Tibial nerve (tissue), 3 donors: ENCODE measurements around the gene ZSCAN2.

Experiments used
- POLR2A ChIP-seq, 2 donors: fragments of 450-650 bp; IDR thresholded peaks; one replicate each; pipeline ENCODE4 v1.6.1; 2017; ENCODE audit warnings: antibody characterized with exemption in 2 of 2, mild to moderate bottlenecking in 2 of 2, moderate library complexity in 2 of 2
- TF ChIP-seq, protein P1 (sequence below), 5 experiments: fragments of 200-600 bp in 3 of 5; fragments of 450-650 bp in 2 of 5; sonication (generic) in 3 of 5; IDR thresholded peaks; one replicate each; pipeline ENCODE4 v1.5.1; 2016 to 2019; ENCODE audit warnings: antibody characterized with exemption in 5 of 5, mild to moderate bottlenecking in 3 of 5, moderate library complexity in 2 of 5

DNA sequence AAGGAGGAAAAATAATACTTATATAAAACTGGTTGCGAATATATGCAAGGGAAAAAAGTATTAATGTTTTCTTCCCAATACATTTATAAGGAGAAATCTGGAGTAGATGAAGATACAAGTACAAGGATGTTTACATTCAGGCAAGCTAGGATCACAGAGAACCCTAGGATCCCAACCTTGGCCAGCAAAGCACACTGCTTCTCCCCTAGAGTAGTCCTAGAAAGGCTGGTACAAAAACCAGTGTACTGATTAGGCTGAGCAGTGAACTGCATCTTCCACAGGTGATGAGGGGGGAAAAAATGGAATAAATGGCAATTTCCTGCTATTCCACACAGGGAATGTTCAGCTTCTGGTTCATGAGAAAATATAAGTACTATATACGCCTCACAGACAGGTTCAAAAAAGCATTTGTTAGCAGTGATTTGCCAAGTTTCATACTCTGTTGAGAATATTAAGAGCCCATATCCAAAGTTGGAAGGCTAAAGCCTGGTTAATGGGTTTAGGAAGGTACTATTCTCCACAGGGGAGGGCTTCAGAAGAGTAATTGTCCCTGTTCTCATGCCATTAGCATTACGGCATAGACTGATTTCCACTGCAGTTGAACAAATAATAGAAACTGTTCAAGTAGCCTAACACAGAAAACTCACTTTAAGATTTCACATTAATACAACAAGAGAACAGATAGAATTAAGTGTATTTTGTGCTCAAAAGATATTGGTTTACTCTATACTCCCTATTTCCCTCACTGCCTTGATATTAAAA lies 67.6 kb downstream of the ZSCAN2 start:
- no peak for TF ChIP-seq POLR2A (IDR thresholded peaks at IDR 0.05)
- TF ChIP-seq, protein P1, sequence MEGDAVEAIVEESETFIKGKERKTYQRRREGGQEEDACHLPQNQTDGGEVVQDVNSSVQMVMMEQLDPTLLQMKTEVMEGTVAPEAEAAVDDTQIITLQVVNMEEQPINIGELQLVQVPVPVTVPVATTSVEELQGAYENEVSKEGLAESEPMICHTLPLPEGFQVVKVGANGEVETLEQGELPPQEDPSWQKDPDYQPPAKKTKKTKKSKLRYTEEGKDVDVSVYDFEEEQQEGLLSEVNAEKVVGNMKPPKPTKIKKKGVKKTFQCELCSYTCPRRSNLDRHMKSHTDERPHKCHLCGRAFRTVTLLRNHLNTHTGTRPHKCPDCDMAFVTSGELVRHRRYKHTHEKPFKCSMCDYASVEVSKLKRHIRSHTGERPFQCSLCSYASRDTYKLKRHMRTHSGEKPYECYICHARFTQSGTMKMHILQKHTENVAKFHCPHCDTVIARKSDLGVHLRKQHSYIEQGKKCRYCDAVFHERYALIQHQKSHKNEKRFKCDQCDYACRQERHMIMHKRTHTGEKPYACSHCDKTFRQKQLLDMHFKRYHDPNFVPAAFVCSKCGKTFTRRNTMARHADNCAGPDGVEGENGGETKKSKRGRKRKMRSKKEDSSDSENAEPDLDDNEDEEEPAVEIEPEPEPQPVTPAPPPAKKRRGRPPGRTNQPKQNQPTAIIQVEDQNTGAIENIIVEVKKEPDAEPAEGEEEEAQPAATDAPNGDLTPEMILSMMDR (IDR thresholded peaks at IDR 0.05) = no peak
